Nucleus accumbens (tissue), 56 donors: Measurements from ENCODE around the gene PRSS50.

Source experiments
- DNase-seq, 56 donors: peaks; one replicate each; lab custom pipeline; 2025; lab: John Stamatoyannopoulos, UW

PRSS50 gene

DNA sequence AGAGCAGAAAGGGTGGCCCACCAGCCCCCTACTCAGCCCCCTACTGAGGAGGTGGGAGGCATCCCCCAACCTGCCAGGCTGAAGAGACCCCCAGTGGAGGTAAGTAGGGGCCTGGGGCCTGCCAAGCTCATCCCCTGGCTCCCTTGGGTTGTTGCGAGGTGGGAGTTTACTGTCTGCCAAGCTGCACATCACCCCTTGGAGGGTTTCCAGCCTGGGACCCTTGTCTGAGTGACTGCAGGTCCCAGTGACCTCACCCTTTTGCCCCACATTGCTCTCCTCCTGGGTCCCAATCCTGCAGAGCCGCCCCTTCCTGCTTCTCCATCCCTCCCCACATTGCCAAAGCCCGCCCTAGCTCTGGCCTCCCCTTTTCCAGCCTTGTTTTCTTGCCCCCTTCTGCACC is 23.1 kb downstream of the PRSS50 start:
- no peak for DNase-seq

DNA sequence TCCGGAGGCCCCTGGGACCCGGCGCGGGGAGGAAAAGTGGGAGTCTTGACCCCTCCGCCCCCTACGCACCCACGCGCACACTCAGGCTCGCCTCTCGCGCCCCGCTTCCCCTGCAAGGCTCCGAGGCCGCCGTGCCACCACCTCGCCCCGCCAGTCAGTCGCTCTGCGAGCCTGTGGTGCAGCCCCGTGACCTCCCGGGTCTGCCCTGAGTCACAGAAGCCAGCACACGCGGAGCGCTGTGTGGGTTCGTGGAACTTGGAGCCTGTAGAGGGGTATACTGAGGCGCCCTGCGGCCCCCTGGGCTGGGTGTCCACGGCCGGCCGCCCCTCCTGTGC is 23.8 kb downstream of the PRSS50 start:
- DNase-seq = peak in 2 of 56 donors; percentile 32 to 80

DNA sequence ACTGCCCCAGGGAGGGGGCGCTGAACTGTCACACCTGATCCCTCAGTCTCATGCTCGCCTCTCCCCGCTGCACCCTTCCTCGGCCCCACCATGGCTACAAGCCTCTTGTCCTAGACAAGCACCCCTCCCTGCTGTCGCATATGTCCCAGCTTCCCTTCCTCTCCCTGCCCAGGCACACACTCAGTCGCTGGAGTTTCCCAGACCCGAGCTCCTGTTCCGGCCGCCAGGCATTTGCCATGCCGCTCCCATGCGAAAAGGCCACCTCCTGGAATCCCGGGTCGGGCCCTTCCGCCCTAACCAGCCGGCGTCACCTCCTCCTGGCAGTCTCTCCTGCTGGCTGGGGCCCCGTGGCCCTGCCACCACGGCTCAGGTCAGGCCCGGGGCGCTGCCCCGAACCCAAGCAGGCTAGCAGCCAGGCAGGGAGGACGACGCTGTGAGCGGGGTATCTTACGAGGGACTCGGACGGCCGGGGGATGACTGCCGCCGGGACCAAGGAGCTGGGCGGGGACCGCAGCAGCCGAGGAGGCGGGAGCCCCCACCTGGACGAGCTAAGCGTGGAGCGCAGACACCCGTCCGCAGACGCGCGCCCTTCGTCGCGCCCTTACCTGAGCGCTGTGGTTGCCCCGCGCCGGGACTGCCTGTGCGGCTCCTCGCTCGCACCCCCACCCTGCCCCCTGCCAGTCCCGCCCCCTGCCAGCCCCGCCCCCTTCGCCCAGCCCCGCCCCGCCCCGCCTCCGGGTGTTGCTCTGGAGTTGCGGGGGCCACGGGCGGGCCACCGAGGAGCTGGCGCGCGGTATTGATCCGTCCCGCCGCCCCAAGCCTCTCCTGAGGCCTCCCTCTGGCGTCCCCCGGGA is 24.4 kb downstream of the PRSS50 start, which contains the start of gene ALS2CL:
Gene ALS2CL (minus strand): TSS at position 642 of the 854 bp plus-strand sequence. CDS start 4,239 bp downstream, outside the sequence.
- DNase-seq = peak in 12 of 56 donors; percentile 6 to 80 (median 16)

DNA sequence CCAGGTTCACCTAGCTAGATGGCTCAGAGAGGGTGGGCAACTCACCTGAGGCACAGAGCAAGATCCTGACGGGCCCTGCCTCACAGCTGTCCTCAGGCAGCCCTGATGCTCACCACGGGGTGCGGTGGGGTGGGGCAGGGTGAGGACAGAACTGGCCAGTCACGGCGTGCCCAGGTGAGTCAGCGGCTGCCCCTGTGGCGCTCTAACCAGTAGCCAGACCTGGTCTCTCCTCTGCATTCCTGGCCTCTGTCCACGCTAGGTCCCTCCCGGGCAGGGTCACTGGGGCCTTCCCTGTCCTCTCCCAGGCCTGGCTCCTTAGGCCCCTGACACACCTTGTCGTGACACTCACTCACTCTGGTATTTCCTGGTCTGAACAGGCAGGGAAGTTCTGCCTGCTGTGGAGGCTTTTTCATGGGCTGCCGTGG is 25.1 kb downstream of the PRSS50 start:
- DNase-seq = no peak

DNA sequence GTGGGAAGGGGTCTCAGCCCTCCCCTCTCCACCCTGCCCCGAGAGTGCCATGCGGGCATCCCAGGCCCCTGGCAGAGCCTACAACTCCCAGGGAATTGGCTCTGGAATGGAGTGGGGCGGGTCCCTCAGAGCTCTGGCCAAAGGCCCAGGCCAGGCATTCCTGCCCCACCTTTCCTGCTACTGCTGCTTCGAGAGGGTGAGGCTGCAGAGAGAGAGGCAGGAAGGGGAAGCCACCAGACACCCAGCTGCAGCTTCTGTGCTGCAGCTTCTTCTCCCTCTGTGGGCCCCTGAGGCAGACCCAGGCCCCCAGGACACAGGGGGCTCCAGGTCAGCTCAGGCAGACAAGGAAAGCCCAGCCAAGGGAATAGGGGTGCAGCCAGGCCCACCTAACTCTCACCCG is 26.9 kb downstream of the PRSS50 start:
- DNase-seq = no peak

DNA sequence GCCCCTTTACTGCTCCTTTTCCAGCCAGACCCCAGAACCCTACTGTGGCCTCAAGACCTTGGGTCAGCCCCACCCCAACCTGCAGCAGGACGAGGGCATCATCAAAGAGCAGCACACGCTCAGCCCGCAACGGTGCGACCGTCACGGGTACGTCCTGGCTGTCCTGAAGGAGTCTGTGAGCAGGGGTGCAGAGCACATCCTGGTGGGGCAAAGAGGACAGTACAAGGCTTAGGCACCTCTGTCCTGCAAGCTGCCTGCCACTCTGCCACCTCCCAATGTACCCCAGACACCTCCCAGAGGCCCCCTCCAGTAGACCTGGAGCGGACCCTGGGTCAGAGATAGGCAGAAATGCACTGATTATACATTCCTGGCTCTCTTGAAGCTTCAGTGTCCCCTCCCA is 32.2 kb downstream of the PRSS50 start:
- DNase-seq = no peak

DNA sequence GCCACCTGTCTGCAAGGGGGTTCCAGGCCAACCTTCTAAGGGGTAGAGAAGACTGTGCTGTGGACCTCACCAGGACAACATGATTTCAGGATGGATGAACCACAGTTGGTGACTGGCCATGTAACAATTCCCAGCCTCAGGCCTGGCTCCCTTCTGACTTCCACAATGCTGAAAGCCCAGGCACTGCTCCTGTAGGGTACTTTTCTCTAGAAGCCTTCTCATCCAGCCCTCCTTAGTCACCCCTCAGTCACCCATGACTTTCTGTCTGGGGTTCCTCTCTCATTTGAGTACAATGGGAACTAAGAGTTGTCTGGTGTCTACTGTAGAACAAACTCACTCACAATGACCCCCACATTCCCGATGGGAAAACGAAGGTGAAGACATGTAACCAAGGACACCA is 32.8 kb downstream of the PRSS50 start:
- no peak for DNase-seq

DNA sequence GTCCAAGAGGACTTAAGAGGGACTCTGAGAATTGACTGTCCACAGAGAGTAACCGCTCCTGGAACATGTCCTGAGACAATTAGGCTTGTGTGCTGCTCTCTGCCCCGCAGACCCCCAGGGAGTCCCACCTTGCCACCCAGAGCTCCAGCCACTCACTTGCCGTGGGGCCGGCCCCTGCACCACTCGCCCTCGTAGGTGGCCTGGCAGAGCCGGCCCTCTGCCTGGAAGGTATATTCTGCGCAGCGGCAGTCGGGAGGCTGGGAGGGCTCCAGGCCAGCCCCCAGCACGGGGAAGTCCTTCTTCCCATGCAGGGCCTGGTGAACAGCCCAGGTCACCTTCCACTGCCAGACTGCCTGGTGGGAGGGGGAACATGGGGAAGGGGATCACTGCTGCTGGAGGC is 34.7 kb downstream of the PRSS50 start:
- DNase-seq = no peak

DNA sequence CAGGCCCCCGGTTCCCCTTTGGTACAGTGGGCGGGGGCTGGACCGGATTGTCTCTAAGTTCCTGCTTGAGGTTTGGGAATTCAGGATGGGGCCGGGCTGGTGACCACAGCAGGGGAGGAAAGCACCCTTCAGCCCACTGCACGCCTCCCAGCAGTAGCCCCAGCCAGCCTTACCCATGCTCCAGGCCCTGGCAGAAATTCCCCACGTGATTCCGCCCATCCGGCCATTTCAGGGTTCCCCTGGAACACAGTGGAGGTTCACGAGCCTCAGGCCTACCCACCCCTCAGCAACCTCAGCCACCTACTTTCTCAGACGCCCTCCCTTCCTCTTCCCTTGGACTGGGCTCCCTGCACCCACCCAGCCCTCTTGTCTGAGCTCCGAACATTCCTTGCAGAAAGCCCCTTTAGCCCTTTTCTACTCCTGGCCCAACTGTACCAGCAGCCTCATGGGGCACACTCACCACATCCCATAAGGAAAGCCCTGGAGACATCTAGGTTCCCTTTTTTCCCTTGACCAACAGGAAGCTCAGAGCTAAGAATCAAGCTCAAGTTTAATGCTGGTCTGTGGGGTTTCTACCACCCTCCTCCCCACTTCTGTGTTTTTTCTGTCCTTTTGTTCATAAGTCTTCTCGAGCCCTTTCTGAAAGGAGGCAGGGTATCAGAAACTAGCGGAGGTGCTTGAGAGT is 35.7 kb downstream of the PRSS50 start:
- DNase-seq = no peak

DNA sequence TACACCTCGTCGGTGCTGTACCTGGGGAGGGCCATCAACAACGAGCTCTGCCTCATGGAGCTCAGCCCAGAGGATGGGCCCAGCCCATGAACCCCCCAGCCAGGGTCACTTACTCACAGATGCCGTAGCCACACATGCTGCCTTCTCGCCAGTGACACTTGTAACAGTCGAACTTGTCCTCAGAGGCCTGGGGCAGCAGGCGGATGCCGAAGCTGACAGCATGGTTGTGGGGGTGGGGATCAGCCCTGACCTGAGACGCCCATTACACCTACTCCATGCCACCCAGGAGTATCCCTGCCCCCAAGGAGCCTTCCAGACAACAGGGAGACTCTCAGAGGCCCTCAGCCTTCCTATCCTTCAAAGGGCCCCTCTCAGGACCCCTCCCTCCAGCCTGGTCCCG is 36.3 kb downstream of the PRSS50 start:
- no peak for DNase-seq

DNA sequence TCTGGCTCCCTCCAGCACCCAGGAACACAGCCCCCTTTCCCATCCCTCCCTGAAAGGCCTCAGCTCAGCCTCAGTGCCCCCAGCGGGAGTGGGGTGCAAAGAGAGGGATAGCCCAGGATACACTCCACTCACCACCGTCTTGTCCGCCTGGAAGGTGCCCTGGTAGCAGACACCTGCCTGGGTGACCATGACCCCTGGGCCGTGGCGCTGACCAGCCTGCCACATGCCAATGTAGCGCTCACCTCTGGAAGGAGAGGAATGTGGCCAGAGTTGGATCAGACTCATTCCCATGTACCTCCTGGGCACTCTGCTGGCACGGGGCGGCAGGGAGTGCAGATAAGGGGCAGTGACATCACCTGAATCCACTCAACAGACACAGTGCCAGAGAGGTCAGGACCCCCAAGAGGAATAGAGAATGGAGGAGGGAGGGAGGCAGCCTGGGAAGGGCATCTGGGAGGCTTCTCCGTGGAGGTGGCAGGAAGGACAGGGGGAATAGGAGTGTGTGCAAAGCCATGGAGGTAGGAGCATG is 37.3 kb downstream of the PRSS50 start:
- DNase-seq = no peak

DNA sequence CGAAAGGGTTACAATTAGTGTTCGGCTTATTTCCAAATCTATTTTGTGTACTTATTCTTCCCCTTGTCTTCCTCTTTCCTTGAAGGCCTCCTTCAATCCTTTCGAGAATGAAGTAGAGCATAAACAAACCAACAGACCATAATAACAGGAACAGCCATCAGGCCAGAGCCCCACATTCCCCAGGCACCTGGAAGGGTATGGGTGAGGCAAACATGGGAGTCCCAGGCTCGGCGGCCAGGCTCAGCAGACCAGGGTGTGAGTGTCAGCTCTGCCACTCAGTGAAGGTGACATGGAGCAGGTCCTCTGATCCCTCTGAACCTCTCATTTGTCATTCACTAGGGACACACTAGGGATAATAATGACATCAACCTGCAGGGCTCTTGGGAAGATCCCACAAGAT is 38.0 kb downstream of the PRSS50 start:
- DNase-seq = no peak

DNA sequence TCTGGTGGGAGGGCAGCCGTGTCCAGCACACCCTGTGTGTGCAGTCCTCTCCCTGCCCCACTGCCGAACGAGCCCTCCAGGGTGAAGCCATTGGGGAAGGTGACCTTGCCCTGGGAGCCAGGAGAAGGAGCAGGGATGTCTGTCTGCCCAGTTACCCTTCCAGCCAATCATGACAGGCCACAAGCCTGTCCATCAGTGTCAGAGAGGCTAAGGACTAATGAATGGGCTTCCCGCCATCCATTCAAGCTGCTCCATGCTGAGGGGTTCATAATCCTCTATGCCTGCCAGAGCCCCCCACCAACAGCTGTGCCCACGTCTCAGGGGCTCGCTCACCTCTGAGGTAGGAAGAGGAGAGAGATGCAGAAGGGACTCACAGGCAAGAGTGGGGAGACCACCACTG is 39.4 kb downstream of the PRSS50 start:
- DNase-seq = no peak

DNA sequence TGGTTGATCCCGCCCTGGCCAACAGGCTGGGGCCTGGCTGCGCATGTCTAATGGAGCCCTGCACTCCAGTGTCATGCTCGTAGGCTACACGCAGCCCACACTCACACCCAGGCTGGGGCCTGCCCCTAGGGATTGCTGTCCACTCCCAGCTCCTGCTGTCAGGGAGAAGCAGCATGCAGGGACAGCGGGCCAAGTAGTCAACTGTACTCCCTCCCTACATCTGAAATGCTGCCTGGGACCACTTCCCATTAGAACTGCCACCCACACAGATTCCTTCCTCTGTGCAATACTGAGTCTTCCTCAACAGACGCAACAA is 40.3 kb downstream of the PRSS50 start:
- DNase-seq = no peak

DNA sequence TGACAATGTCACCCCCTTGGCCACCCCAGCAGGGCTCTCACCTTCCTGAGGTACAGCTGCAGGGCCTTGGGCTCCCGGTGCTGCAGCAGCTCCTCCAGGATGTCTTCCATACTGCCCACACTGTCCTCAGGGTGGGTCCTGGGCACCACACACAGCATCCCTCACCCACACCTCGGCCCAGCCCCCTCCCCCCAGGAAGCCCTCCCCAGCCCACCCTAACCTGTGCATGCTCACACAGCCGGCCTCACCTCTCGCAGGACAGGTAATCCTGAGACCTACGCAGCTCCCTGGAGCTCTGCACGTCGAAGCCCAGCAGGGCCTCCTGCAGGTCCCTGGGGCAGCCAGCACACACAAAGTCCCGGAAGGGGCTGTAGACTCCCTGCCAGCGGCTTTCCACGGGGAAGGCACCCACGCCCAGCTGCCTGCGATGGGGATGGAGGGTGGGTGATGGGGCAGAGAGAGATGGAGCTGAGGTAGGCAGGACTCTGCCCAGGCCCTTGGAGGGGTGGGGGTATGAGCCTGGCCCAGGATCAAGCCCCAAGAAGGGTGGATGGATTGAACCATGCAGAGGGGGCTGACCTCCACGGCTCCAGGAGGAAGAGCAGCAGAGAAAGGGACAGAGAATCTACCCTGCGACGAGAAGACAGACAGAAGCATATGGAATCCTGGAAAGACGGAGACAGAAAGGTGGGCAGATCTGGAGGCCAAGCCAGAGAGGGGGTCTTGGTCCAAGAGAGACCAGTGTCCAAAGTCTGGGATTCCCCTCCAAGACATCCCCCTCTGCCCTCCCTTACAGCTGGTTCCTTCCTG is 40.9 kb downstream of the PRSS50 start:
- no peak for DNase-seq

DNA sequence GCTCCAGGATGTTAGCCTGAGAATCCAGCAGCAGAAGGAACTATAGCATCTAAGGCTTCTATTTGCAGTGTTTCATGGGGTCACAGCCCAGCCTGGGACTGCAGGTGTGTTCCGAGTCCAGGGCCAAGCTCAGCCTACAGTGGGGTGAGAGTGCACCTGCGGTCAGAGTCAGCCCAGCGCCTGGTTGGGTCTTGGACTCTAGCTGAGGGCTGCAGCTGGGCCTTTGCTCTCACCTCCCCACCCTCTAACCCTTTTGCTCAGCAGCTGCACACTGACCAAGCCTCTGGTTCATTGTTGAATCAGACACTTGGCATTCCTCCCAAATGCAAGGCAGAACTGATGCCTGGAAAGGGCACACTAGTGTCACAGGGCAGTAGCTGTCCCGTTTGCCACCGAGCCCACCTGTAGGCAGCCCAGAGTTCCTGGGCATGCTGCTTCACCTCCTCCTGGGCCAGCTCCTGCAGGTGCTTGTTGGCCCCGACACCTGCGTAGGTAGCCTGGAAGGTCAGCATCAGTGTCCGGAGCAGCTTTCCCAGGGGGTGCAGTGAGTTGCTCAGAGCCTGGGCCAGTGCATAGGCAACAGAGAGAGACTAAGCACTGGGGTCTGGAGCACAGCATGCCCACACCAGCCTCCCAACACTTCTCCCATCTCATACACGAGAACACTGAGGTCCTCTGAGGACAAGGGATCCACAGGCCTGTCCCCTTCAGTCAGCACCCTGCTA is 41.7 kb downstream of the PRSS50 start:
- DNase-seq = peak in 14 of 56 donors; percentile 6 to 39 (median 18)

DNA sequence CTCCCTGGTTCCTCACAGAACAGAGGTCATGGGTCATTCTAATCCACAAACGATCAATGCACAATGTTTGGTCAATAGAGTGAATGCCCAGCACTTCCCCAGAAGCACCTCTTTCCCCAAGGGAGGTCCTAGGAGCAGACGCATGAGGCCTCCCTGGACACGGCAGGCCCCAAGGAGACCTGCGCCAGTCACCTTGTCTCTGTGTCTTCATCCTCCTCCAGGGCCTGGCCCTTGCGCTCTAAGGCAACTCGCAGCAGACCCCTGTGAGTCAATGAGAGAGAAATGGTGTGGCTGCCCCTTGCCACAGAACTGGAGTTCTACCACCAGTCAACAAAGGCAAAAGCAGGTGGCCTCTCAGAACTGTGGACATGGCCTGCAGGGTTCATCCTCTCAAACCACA is 42.2 kb downstream of the PRSS50 start:
- DNase-seq = no peak

DNA sequence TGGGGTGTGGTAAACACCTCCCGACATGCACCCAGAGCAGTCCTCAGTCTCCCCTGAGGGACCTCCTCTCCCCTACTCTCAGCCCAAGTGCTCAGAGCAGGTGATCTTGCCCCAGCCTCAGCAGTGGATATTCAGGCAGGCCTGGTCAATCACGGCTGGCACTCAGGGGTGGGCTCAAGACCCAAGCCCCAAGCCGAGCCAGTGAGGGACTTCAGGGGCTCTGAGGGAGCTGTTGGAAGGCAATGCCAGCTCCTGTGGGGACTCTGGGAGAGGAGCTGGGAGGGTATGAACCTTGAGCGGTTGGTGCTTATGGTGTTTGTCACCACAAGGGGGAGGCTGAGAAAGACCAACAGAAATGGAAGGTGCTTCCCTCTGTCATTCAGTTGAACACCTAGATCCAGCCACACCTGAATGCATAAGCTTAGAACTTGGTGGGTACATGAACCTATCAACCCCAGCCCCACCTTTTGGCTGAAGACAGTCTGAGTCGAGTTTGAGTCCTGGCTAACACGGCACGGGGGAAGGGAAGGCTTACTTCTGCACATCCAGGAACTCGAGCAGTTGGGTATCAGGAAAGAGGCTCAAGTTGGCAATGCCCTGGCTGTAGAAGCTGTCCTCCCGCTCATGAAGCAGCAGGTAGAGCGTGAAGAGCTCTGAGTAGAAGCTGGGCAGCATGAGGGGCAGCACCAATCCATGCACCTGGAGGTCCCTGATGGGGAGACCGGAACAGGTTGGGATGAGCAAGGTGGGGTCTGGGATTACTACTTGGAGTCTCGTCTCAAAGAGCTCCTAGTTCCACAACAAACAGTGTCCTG is 43.4 kb downstream of the PRSS50 start:
- no peak for DNase-seq
